ENCODE data around the gene TNNT3.

DNA sequence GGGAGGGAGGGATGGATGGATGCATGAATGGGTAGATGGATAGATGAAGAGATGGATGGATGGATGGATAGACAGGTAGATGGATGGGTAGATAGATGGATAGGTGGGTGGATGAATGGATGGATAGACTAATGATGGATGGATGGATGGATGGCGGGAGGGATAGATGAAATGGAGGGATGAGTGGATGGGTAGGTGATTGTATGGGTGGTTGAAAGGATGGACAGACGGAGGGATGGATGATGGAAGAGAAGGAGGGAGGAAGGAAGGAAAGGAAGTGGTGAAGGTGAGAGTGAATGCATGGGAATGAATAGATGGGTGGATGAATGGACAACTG lies 3.7 kb upstream of the TNNT3 start:
- TF ChIP-seq, protein P1, sequence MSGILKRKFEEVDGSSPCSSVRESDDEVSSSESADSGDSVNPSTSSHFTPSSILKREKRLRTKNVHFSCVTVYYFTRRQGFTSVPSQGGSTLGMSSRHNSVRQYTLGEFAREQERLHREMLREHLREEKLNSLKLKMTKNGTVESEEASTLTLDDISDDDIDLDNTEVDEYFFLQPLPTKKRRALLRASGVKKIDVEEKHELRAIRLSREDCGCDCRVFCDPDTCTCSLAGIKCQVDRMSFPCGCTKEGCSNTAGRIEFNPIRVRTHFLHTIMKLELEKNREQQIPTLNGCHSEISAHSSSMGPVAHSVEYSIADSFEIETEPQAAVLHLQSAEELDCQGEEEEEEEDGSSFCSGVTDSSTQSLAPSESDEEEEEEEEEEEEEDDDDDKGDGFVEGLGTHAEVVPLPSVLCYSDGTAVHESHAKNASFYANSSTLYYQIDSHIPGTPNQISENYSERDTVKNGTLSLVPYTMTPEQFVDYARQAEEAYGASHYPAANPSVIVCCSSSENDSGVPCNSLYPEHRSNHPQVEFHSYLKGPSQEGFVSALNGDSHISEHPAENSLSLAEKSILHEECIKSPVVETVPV (CRISPR knock-in tag; IDR thresholded peaks at IDR 0.05) = no peak
- no peak for TF ChIP-seq ARNTL (CRISPR knock-in tag; IDR thresholded peaks at IDR 0.05; ENCODE audit: borderline replicate concordance, low read depth)

Data from SK-N-SH treated with all-trans-retinoic acid at 6 μM for 48 hours (cell line).